ENCODE results near the gene NEU2. TPM values are rescaled to one million over a fixed set of nuclear protein-coding genes. Genes with fewer than 3 reads are reported as not detected.
A peak's percentile ranks its signal among the peaks of the same experiment; 100 is the strongest.

The NEU2 gene
- total and polyA plus RNA-seq, 10 donors = not detected

DNA sequence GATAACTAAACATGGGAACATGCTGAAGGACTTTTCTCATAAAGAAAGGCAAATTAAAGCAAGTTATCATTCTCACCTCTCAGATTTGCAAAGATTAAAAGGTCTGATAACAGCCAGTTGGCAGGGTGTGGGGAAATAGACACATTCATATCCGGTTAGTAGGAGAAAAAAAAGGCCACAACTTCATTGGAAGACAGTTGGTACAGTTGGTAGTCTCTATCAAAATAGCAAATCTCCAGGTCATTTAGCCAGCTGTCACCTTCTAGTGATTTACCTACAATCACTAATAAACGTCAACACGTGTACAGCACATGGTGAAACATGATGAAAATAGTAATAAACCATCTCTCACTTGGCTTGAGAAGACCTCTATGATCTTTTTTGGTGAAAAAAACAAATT is 44.3 kb downstream of the NEU2 start:
- Histone ChIP-seq H3K36me3 (peaks cover 0 to 76% (median 18%) of the 10 kb centered on the region in 6 donors), H3K4me1 (peaks cover 69 to 100% (median 98%) of the 10 kb centered on the region in 6 donors), H3K9me3 (peaks cover 0 to 4% (median 1%) of the 10 kb centered on the region in 8 donors), H3K27ac (peak overlapping the region; percentile 22 to 96 (median 92)), H3K27me3 (replicated peaks in 1 of 7) (no peaks in the 10 kb centered on the region), H3K4me3 (peak overlapping the region in 2 of 8 donors; percentile 16 to 60)
- intact Hi-C loops (cut with DNase I; ENCODE audit: low total_unique reads) = no loop called here
- TF ChIP-seq POLR2A (IDR thresholded peaks at IDR 0.05) = no peak
- peak in 1 of 3 donors; percentile 11 for TF ChIP-seq POLR2AphosphoS5 (IDR thresholded peaks at IDR 0.05)
- WGBS, 5 donors = 21 to 25% (median 24%) methylated on average over 3 of the region's 3 CpGs
- no peak for DNase-seq

DNA sequence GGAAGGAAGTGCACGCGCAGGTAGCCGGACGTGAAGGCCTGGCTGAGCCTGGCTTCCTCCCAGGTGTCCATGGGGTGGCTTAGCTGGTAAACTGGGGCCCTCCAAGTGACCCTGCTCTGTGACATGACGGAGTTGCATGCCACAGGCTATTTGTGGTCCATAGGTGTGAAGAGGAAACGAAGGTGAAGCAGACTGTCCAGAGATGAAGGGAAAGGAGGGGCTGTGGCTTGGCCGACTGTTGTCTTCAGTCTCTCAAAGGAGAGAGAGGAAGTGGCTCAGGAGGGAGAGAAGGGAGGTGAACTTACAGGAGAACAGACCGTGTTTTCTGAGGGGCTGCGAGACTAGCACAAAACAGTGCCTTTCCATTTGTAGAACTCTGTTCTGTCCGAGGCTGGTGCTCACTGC is 47.0 kb downstream of the NEU2 start:
- intact Hi-C loops (cut with DNase I; ENCODE audit: low total_unique reads) = no loop called here

DNA sequence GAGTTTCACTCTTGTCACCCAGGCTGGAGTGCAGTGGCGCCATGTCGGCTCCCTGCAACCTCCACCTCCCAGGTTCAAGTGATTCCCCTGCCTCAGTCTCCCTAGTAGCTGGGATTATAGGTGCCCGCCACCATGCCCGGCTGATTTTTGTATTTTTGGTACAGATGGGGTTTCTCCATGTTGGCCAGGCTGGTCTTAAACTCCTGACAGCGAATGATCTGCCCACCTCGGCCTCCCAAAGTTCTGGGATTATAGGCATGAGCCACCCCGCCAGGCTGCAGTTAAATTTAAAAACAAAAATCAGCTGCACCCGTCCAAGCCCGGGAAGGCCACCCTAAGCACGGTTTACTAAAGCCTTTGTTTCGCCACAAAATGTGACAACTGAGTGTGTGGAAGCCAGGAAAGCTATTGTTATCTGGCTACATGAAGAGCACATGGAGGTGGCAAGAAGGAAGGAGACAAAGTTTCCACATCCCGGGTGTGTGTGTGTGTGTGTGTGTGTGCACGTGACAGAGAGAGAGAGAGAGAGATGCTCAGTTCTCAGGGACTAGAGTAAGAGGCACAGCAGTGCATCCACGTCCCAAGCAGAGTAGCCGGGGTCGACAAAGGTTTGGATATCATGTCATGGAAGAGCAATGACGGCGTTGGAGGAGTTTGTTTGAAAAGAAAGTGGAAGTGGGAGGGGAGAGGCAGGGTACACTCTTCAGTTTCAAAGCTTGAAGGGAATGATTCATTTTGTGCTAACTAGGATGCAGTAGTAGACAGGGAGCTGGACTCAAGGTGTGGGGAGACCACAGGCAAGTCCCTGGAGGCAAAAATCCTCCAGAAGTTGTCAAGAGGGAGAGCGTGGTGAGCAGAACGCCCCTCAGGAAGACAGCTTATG is 47.7 kb downstream of the NEU2 start:
- Histone ChIP-seq H3K27ac (peak overlapping the region; percentile 79 to 96 (median 92)), H3K36me3 (peaks cover 0 to 56% (median 14%) of the 10 kb centered on the region in 6 donors), H3K4me1 (peaks cover 85 to 100% (median 100%) of the 10 kb centered on the region in 6 donors), H3K9me3 (no peaks in the 10 kb centered on the region), H3K27me3 (replicated peaks in 1 of 7) (no peaks in the 10 kb centered on the region), H3K4me3 (peak overlapping the region in 2 of 8 donors; percentile 8 to 58)
- intact Hi-C loops (cut with DNase I; ENCODE audit: low total_unique reads) = no loop called here
- DNase-seq = peak; percentile 77
- WGBS, 5 donors = 54 to 73% (median 65%) methylated on average over 20 of the region's 20 CpGs
- TF ChIP-seq, protein P1, sequence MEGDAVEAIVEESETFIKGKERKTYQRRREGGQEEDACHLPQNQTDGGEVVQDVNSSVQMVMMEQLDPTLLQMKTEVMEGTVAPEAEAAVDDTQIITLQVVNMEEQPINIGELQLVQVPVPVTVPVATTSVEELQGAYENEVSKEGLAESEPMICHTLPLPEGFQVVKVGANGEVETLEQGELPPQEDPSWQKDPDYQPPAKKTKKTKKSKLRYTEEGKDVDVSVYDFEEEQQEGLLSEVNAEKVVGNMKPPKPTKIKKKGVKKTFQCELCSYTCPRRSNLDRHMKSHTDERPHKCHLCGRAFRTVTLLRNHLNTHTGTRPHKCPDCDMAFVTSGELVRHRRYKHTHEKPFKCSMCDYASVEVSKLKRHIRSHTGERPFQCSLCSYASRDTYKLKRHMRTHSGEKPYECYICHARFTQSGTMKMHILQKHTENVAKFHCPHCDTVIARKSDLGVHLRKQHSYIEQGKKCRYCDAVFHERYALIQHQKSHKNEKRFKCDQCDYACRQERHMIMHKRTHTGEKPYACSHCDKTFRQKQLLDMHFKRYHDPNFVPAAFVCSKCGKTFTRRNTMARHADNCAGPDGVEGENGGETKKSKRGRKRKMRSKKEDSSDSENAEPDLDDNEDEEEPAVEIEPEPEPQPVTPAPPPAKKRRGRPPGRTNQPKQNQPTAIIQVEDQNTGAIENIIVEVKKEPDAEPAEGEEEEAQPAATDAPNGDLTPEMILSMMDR (IDR thresholded peaks at IDR 0.05 in 8 of 11, conservative IDR thresholded peaks at IDR 0.05 in 3 of 11) = no peak
- TF ChIP-seq POLR2A (IDR thresholded peaks at IDR 0.05) = no peak
- TF ChIP-seq POLR2AphosphoS5 (IDR thresholded peaks at IDR 0.05) = peak in 1 of 3 donors; percentile 48

More for the DNA sequence above, 47.0 kb downstream of the NEU2 start:
- peaks cover 0 to 62% (median 14%) of the 10 kb centered on the region in 6 donors for H3K36me3 ChIP-seq
- peak overlapping the region; percentile 79 to 96 (median 92) for H3K27ac ChIP-seq
- peak; percentile 87 for DNase-seq
- TF ChIP-seq POLR2A (IDR thresholded peaks at IDR 0.05) (no peak), POLR2AphosphoS5 (IDR thresholded peaks at IDR 0.05) (peak; percentile 66 to 85 (median 70))
- TF ChIP-seq, protein P1 (IDR thresholded peaks at IDR 0.05 in 8 of 11, conservative IDR thresholded peaks at IDR 0.05 in 3 of 11) = no peak
- peak overlapping the region in 2 of 8 donors; percentile 7 to 58 for H3K4me3 ChIP-seq
- no peaks in the 10 kb centered on the region for H3K27me3 ChIP-seq (replicated peaks in 1 of 7)
- peaks cover 85 to 100% (median 100%) of the 10 kb centered on the region in 6 donors for H3K4me1 ChIP-seq
- 18 to 35% (median 19%) methylated on average over 10 of the region's 10 CpGs for WGBS, 5 donors
- no peaks in the 10 kb centered on the region for H3K9me3 ChIP-seq

DNA sequence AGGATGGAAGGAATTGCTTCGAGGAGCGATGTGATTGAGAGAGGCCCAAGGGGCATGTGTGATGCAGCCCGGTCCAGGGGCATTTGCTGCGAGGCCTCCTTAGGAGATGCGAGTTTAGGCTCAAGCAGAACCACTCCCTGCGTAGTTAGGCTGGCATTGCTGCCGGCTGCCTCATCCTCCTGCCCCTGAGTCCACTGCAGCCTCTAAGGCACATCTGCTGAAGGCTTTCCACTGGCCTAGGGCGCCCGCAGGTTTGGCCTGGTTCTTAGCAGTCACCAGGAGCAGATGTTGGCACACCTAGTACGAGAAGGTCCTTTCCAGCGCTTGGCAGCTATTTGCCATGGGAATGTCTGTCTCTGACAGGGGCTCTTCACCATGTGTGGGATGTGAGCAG is 48.4 kb downstream of the NEU2 start:
- intact Hi-C loops (cut with DNase I; ENCODE audit: low total_unique reads) = no loop called here
- H3K4me1 ChIP-seq = peaks cover 86 to 100% (median 100%) of the 10 kb centered on the region in 6 donors
- DNase-seq = peak; percentile 76
- H3K27me3 ChIP-seq (replicated peaks in 1 of 7) = no peaks in the 10 kb centered on the region
- H3K27ac ChIP-seq = peak overlapping the region; percentile 79 to 96 (median 92)
- peak overlapping the region in 2 of 8 donors; percentile 8 to 58 for H3K4me3 ChIP-seq
- TF ChIP-seq POLR2AphosphoS5 (IDR thresholded peaks at IDR 0.05) = peak in 2 of 3 donors; percentile 16 to 34
- TF ChIP-seq POLR2A (IDR thresholded peaks at IDR 0.05) = no peak
- WGBS, 5 donors = 80 to 90% (median 84%) methylated on average over 11 of the region's 11 CpGs
- H3K36me3 ChIP-seq = peaks cover 0 to 60% (median 14%) of the 10 kb centered on the region in 6 donors
- H3K9me3 ChIP-seq = no peaks in the 10 kb centered on the region

Measured in spleen (tissue), 11 donors.